ENCODE data around the gene CLCN6. TPM values are rescaled to one million over a fixed set of nuclear protein-coding genes. Genes with fewer than 3 reads are reported as not detected.

The CLCN6 gene
- total RNA-seq, 1 donor from 2014 or later: 6.6 TPM

- DNase-seq (ENCODE audit: low read depth): no peak
- FAIRE-seq: no peak
- no peak overlapping the region for H3K4me3 ChIP-seq (ENCODE audit: low read depth, low read length)
- TF ChIP-seq CTCF (IDR thresholded peaks at IDR 0.05; ENCODE audit: insufficient read depth, low read length, severe bottlenecking): no peak
- H3K27me3 ChIP-seq (ENCODE audit: control insufficient read depth, insufficient read depth, low read length): peaks cover 9% of the 10 kb centered on the region
- no peaks in the 10 kb centered on the region for H3K36me3 ChIP-seq (ENCODE audit: control insufficient read depth, insufficient read depth, low read length)
Measured at GRCh38 chr1:11891433-11892186, 85.6 kb downstream of the CLCN6 start.

Other genes with a start within 250 kb of the CLCN6 start
- gene FBXO2, start 151.8 kb upstream of the CLCN6 start, total RNA-seq: 49.5 and 75.7 TPM in 2 replicates
- gene FBXO44, start 151.3 kb upstream of the CLCN6 start, total RNA-seq: 9.0 and 14.7 TPM in 2 replicates
- 13.2 and 14.2 TPM in 2 replicates for gene FBXO6, start 142.0 kb upstream of the CLCN6 start, total RNA-seq
- 41.6 and 44.5 TPM in 2 replicates for gene MAD2L2, start 125.0 kb upstream of the CLCN6 start, total RNA-seq
- gene DRAXIN, start 114.5 kb upstream of the CLCN6 start, total RNA-seq: not detected in 2 replicates
- gene AGTRAP, start 70.1 kb upstream of the CLCN6 start, total RNA-seq: 48.4 and 55.3 TPM in 2 replicates
- gene C1orf167, start 44.0 kb upstream of the CLCN6 start, total RNA-seq: not detected in 2 replicates
- 16.3 and 21.6 TPM in 2 replicates for gene MTHFR, start 227 bp upstream of the CLCN6 start, total RNA-seq
- gene NPPA, start 41.6 kb downstream of the CLCN6 start, total RNA-seq: not detected in 2 replicates
- gene NPPB, start 52.8 kb downstream of the CLCN6 start, total RNA-seq: not detected in 2 replicates
- 32.9 and 45.6 TPM in 2 replicates for gene KIAA2013, start 120.2 kb downstream of the CLCN6 start, total RNA-seq
- 54.8 and 65.3 TPM in 2 replicates for gene PLOD1, start 128.5 kb downstream of the CLCN6 start, total RNA-seq
- gene MFN2, start 174.3 kb downstream of the CLCN6 start, total RNA-seq: 75.3 and 83.0 TPM in 2 replicates
- gene MIIP, start 213.3 kb downstream of the CLCN6 start, total RNA-seq: 20.7 and 33.2 TPM in 2 replicates

Measured in bronchial epithelial cell (primary cell).